Dermis microvascular lymphatic vessel endothelial cell (primary cell): ENCODE results near the gene EPB41L2. TPM values are rescaled to one million over a fixed set of nuclear protein-coding genes. Genes with fewer than 3 reads are reported as not detected.
"Not testable (repeated sequence)": the region's sequence is repeated elsewhere in the genome, so short reads cannot be mapped to it uniquely, and the experiment has no call there.

Experiments used
- DNase-seq, 2 donors: peaks; one replicate each; pipeline versions ENCODE4 v3.0.0 to v3.0.0-alpha.2; 2010; ENCODE audit warnings: low read depth in 2 of 2
- total RNA-seq: library from RNA; depleted of rRNA; stranded (reverse); fragments of >200 nt; gene quantifications from 2 replicates; pipeline ENCODE4 v1.2.1, GENCODE V29; 2014

Gene EPB41L2
- total RNA-seq, 1 donor from 2014 or later: 78.8 TPM

GRCh38 chr6:131037194-131037897 lies 25.7 kb downstream of the EPB41L2 start:
- no peak for DNase-seq

GRCh38 chr6:131036601-131037000 lies 26.4 kb downstream of the EPB41L2 start:
- no peak for DNase-seq

GRCh38 chr6:131036143-131036542 lies 26.9 kb downstream of the EPB41L2 start:
- no peak for DNase-seq

- DNase-seq: no peak
Observed at GRCh38 chr6:131035582-131035981, 27.5 kb downstream of the EPB41L2 start.

GRCh38 chr6:131033631-131034030 lies 29.4 kb downstream of the EPB41L2 start:
- DNase-seq: no peak

- no peak for DNase-seq
Observed at GRCh38 chr6:131029626-131030297, 33.3 kb downstream of the EPB41L2 start.

- no peak for DNase-seq
Observed at GRCh38 chr6:131027326-131027725, 35.7 kb downstream of the EPB41L2 start.

GRCh38 chr6:131026243-131026642 lies 36.8 kb downstream of the EPB41L2 start:
- DNase-seq: no peak

GRCh38 chr6:131024565-131024964 lies 38.5 kb downstream of the EPB41L2 start:
- DNase-seq: no peak

- DNase-seq: peak in 1 of 2 donors; percentile 60
Observed at GRCh38 chr6:131023834-131024504, 39.1 kb downstream of the EPB41L2 start.

GRCh38 chr6:131022691-131023090 lies 40.4 kb downstream of the EPB41L2 start:
- no peak for DNase-seq

- DNase-seq: no peak
Observed at GRCh38 chr6:131017962-131018361, 45.1 kb downstream of the EPB41L2 start.

- DNase-seq: peak in 1 of 2 donors; percentile 62
Observed at GRCh38 chr6:131015630-131016263, 47.3 kb downstream of the EPB41L2 start.

- DNase-seq: peak in 1 of 2 donors; percentile 22
Observed at GRCh38 chr6:131015025-131015591, 47.9 kb downstream of the EPB41L2 start.

- no peak for DNase-seq
Observed at GRCh38 chr6:131014080-131014776, 48.8 kb downstream of the EPB41L2 start.

GRCh38 chr6:131013495-131013894 lies 49.5 kb downstream of the EPB41L2 start:
- peak; percentile 50 to 91 for DNase-seq

- DNase-seq: no peak
Observed at GRCh38 chr6:131009790-131010189, 53.3 kb downstream of the EPB41L2 start.

- not testable (repeated sequence) for DNase-seq
Observed at GRCh38 chr6:131008965-131009364, 54.1 kb downstream of the EPB41L2 start.

GRCh38 chr6:131007964-131008363 lies 55.1 kb downstream of the EPB41L2 start:
- not testable (repeated sequence) for DNase-seq

- no peak for DNase-seq
Observed at GRCh38 chr6:131007286-131007685, 55.8 kb downstream of the EPB41L2 start.

GRCh38 chr6:131005439-131006016 lies 57.5 kb downstream of the EPB41L2 start:
- DNase-seq: no peak
